Mesendoderm (in vitro differentiated cells): ENCODE results near the gene EPSTI1.

Experiments
- DNase-seq: peaks from one replicate; pipeline ENCODE4 v3.0.0; 2013
- H2AK5ac ChIP-seq: 2 replicates; pipeline ENCODE4 v1.6.1; 2013; ENCODE audit warnings: low read length, inconsistent platforms
- H2BK120ac ChIP-seq: 2 replicates; pipeline ENCODE4 v1.6.1; 2013; ENCODE audit warnings: low read depth, mild to moderate bottlenecking, low read length, moderate library complexity, mixed read lengths
- H2BK15ac ChIP-seq: replicated peaks from 2 replicates; pipeline ENCODE4 v1.6.1; 2013; ENCODE audit warnings: low read depth, mild to moderate bottlenecking, moderate library complexity
- H2BK5ac ChIP-seq: 2 replicates; pipeline ENCODE4 v1.6.1; 2013; ENCODE audit warnings: low read length, inconsistent platforms
- H3K18ac ChIP-seq: 2 replicates; pipeline ENCODE4 v1.6.1; 2013; ENCODE audit warnings: mild to moderate bottlenecking, low read length, mixed read lengths
- H3K23ac ChIP-seq: one replicate; pipeline ENCODE4 v1.6.1; 2013; ENCODE audit warnings: low read length
- H3K27ac ChIP-seq: 2 replicates; pipeline ENCODE4 v1.5.1; 2013; ENCODE audit warnings: low read depth, mild to moderate bottlenecking, inconsistent platforms, low read length, moderate library complexity
- H3K27me3 ChIP-seq: 2 replicates; pipeline ENCODE4 v1.6.1; 2013; ENCODE audit warnings: low read length, control low read depth, mild to moderate bottlenecking, inconsistent platforms; ENCODE audit not compliant: insufficient read depth, poor library complexity
- H3K36me3 ChIP-seq: 2 replicates; pipeline ENCODE4 v1.6.1; 2013; ENCODE audit warnings: low read length, inconsistent platforms; ENCODE audit not compliant: control insufficient read depth, insufficient read depth
- H3K4ac ChIP-seq: one replicate; pipeline ENCODE4 v1.6.1; 2013; ENCODE audit warnings: low read depth, mild to moderate bottlenecking, low read length, moderate library complexity
- H3K4me1 ChIP-seq: 2 replicates; pipeline ENCODE4 v1.6.1; 2013; ENCODE audit warnings: low read depth, low read length, inconsistent platforms; ENCODE audit not compliant: control insufficient read depth
- H3K4me2 ChIP-seq: 2 replicates; pipeline ENCODE4 v1.6.1; 2013; ENCODE audit warnings: low read length
- H3K4me3 ChIP-seq: 2 replicates; pipeline ENCODE4 v1.5.1; 2013; ENCODE audit warnings: mild to moderate bottlenecking, low read length
- H3K56ac ChIP-seq: one replicate; pipeline ENCODE4 v1.6.1; 2013; ENCODE audit warnings: low read length
- H3K79me1 ChIP-seq: 2 replicates; pipeline ENCODE4 v1.6.1; 2013; ENCODE audit warnings: low read length, inconsistent platforms
- H3K79me2 ChIP-seq: 2 replicates; pipeline ENCODE4 v1.6.1; 2013; ENCODE audit warnings: mild to moderate bottlenecking, low read length; ENCODE audit not compliant: control insufficient read depth, insufficient read depth
- H3K9ac ChIP-seq: 2 replicates; pipeline ENCODE4 v1.6.1; 2013; ENCODE audit warnings: low read length, inconsistent platforms
- H4K5ac ChIP-seq: one replicate; pipeline ENCODE4 v1.6.1; 2013; ENCODE audit warnings: low read length
- H4K8ac ChIP-seq: one replicate; pipeline ENCODE4 v1.6.1; 2013; ENCODE audit warnings: low read depth, mild to moderate bottlenecking, control low read depth, low read length, moderate library complexity
- WGBS: extraction: QIAGEN DNeasy Blood & Tissue Kit; methylation state at CpG from one replicate; pipeline ENCODE4 v1.1.7; 2013; ENCODE audit warnings: low lambda C conversion rate, missing lambda C conversion rate; ENCODE audit not compliant: insufficient coverage; ENCODE audit errors: extremely low coverage; 5-methylcytosine and 5-hydroxymethylcytosine counted together

The EPSTI1 gene

GRCh38 chr13:42883142-42883541, 108.9 kb downstream of the EPSTI1 start:
- Histone ChIP-seq H3K4ac (no peak overlapping the region), H3K23ac (no peak overlapping the region), H3K4me1 (no peaks in the 10 kb centered on the region), H4K8ac (no peak overlapping the region), H2BK5ac (no peak overlapping the region), H3K4me2 (no peak overlapping the region), H2BK120ac (no peak overlapping the region), H2BK15ac (no peak overlapping the region), H3K4me3 (no peak overlapping the region), H3K27ac (no peak overlapping the region), H2AK5ac (no peak overlapping the region), H3K18ac (no peak overlapping the region), H3K27me3 (no peaks in the 10 kb centered on the region), H3K56ac (no peak overlapping the region), H3K9ac (no peak overlapping the region), H3K36me3 (no peaks in the 10 kb centered on the region), H3K79me1 (no peaks in the 10 kb centered on the region), H4K5ac (no peak overlapping the region), H3K79me2 (no peaks in the 10 kb centered on the region)
- no CpG with 5 or more reads among the region's 1 CpG for WGBS
- no peak for DNase-seq

- no peak overlapping the region for H3K18ac ChIP-seq
Observed at GRCh38 chr13:42880056-42880605, 111.9 kb downstream of the EPSTI1 start.

GRCh38 chr13:42878721-42879120, 113.3 kb downstream of the EPSTI1 start:
- Histone ChIP-seq H3K4me1 (peaks cover 5% of the 10 kb centered on the region), H3K4ac (no peak overlapping the region), H3K36me3 (no peaks in the 10 kb centered on the region), H3K56ac (no peak overlapping the region), H3K23ac (no peak overlapping the region), H3K27me3 (no peaks in the 10 kb centered on the region), H3K79me1 (no peaks in the 10 kb centered on the region), H4K5ac (no peak overlapping the region), H3K4me2 (no peak overlapping the region), H2AK5ac (no peak overlapping the region), H2BK15ac (no peak overlapping the region), H3K18ac (no peak overlapping the region), H4K8ac (no peak overlapping the region), H2BK120ac (no peak overlapping the region), H3K9ac (no peak overlapping the region), H3K27ac (no peak overlapping the region), H3K79me2 (no peaks in the 10 kb centered on the region), H2BK5ac (no peak overlapping the region), H3K4me3 (no peak overlapping the region)
- no CpG with 5 or more reads among the region's 3 CpGs for WGBS
- no peak for DNase-seq

More at GRCh38 chr13:42880056-42880605, 111.9 kb downstream of the EPSTI1 start:
- Histone ChIP-seq H3K56ac (no peak overlapping the region), H2BK15ac (no peak overlapping the region), H2BK120ac (no peak overlapping the region), H3K27me3 (no peaks in the 10 kb centered on the region), H3K27ac (no peak overlapping the region), H2AK5ac (no peak overlapping the region), H3K36me3 (no peaks in the 10 kb centered on the region), H3K4me3 (no peak overlapping the region), H4K5ac (no peak overlapping the region), H3K4me1 (peaks cover 5% of the 10 kb centered on the region), H3K4me2 (no peak overlapping the region), H3K79me1 (no peaks in the 10 kb centered on the region), H3K9ac (no peak overlapping the region), H3K4ac (no peak overlapping the region), H3K23ac (no peak overlapping the region), H4K8ac (no peak overlapping the region), H3K79me2 (no peaks in the 10 kb centered on the region), H2BK5ac (no peak overlapping the region)
- no CpG with 5 or more reads among the region's 8 CpGs for WGBS
- no peak for DNase-seq

- peaks cover 9% of the 10 kb centered on the region for H3K4me1 ChIP-seq
- no peak overlapping the region for H2BK15ac ChIP-seq
- DNase-seq, result peak; percentile 64
- no peaks in the 10 kb centered on the region for H3K36me3 ChIP-seq
- no peak overlapping the region for H3K4me2 ChIP-seq
- H4K5ac ChIP-seq, result no peak overlapping the region
- no peak overlapping the region for H2AK5ac ChIP-seq
- 100% methylated on average over 3 of the region's 6 CpGs for WGBS
- no peak overlapping the region for H3K4ac ChIP-seq
- no peak overlapping the region for H3K9ac ChIP-seq
- no peaks in the 10 kb centered on the region for H3K79me1 ChIP-seq
- no peak overlapping the region for H3K56ac ChIP-seq
- no peaks in the 10 kb centered on the region for H3K27me3 ChIP-seq
- H2BK5ac ChIP-seq, result no peak overlapping the region
- H2BK120ac ChIP-seq, result no peak overlapping the region
- H3K79me2 ChIP-seq, result no peaks in the 10 kb centered on the region
- no peak overlapping the region for H3K4me3 ChIP-seq
- H3K27ac ChIP-seq, result no peak overlapping the region
- no peak overlapping the region for H4K8ac ChIP-seq
- H3K18ac ChIP-seq, result peak overlapping the region; percentile 68
- H3K23ac ChIP-seq, result no peak overlapping the region
Observed at GRCh38 chr13:42876887-42877545, 115.0 kb downstream of the EPSTI1 start.

- Histone ChIP-seq H3K4me2 (no peak overlapping the region), H3K36me3 (no peaks in the 10 kb centered on the region), H3K4me3 (no peak overlapping the region), H3K23ac (no peak overlapping the region), H3K4me1 (peaks cover 9% of the 10 kb centered on the region), H3K27ac (peak overlapping the region; percentile 12), H3K79me2 (no peaks in the 10 kb centered on the region), H3K79me1 (no peaks in the 10 kb centered on the region), H4K8ac (no peak overlapping the region), H3K56ac (peak overlapping the region; percentile 45), H3K4ac (peak overlapping the region; percentile 71), H3K27me3 (no peaks in the 10 kb centered on the region), H2BK5ac (peak overlapping the region; percentile 18), H3K9ac (no peak overlapping the region), H4K5ac (no peak overlapping the region), H2BK120ac (no peak overlapping the region), H2BK15ac (no peak overlapping the region), H2AK5ac (no peak overlapping the region), H3K18ac (no peak overlapping the region)
- peak; percentile 76 for DNase-seq
- WGBS, result no CpG with 5 or more reads among the region's 1 CpG
Observed at GRCh38 chr13:42876270-42876714, 115.7 kb downstream of the EPSTI1 start.
